Measurements from ENCODE around the gene FAM53B.

FAM53B gene

DNA sequence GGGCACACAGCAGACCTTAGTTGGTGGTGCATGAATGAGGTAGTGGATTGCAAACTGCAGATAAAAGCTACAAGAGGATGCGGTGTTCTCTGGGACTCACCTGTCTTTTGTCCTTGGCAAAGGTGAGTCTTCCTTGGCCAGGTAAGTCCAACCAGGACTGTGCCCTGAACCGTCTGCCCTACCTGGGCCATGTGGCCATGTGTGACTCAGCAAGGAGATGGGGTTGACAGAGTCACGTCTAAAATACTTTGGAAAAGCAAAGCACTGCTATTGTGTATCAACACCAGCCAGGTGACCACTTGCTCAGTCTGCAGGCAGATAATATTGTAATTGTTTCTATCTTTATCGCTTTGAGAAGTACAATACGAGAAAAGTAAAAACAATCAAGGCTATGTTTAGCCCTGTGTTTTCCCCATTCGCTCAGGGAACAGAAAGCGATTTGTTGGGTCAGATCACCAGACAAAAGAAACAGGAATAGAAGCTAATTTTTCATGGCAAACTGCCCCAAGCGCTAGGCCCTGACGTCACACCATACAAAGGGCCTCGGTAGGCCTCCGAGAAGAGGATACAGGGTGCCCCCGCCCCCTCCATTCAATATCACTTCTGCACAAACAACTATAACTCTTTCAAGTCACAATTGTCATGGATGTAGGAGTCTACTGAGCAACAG lies 57.3 kb downstream of the FAM53B start:
- no peak for DNase-seq (ENCODE audit: low read depth)
- H3K4me3 ChIP-seq (ENCODE audit: low read depth, low read length): no peak overlapping the region

DNA sequence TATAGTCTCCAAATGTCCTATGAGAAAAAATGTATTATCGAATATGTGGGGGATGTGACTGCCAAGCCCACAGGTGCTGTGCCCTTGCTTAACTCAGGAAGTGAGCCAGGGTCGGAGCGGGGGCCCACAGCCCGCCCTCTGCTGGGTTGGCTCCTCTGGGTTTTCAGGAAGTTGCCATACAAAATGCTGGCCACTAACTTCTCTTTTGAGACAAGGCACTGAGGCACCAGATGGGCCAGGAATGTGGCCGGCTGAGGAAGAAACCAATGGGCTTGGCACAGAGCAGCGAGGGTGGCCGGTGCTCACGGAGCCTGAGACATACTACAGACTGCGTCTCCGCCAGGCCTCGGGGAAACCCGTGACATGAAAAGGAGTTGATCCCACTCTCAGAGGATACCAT lies 58.9 kb downstream of the FAM53B start:
- no peak overlapping the region for H3K4me3 ChIP-seq (ENCODE audit: low read depth, low read length)
- DNase-seq (ENCODE audit: low read depth): no peak

DNA sequence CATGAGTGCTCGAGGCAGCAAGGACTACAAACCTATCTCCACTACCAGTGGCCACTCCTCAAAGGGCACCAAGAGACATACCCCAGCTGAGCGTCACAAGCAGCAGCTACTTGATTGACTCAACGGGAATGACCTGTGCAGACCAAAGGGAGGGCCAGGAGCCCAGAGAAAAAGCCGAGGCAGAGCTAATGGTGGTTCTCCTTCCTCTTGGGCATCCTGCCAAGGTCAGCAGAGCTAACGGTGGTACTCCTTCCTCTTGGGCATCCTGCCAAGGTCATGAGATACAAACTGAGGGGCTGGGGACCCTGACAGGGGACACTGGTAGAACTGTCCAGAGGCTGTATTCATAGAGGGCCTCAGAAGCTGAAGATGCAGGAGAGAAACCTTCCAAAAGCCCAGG lies 60.4 kb downstream of the FAM53B start:
- H3K4me3 ChIP-seq (ENCODE audit: low read depth, low read length): no peak overlapping the region
- DNase-seq (ENCODE audit: low read depth): no peak

DNA sequence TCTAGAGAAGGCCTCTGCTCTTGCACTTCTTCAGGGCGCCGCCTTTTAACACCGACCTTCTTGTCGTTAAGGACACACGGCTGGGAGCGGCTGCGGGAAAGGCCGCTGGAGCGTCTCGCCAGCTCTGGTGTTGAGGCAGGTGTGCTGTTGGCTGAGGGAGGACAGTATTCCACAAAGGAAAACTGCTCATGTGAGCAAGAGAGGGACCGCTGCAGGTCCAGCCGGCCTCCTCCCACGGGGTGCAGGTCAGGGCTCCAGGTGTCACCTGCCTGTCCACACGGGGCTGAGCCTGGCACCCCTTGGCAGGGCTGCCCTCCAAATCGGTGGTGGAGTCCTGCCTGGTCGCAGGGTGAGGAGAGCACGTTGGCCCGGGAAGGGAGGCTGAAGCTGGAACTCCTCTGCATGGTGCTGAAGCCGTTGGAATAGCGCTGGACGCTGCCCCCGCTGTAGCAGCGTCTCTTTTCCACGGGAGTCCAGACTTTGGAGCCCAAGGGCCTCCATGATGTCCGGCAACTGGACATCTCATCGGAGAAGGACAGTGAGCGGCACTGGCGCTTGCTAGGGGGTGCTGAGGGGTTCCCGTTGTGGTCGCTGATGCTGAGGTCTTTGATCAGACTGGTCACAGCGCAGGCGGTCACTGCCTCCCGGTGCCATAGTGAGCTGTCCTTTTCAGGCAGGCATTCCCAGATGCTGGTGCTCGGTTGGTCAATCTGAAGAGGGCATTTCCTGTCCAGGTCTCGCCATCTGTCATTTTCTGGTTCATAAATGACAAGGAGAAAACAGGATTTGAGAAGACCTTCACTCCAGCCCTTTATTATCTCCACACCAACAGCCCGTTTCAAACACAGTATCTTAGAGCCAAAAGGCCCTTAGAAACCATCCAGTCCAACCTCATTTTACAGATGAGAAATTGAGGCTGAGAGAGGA lies 62.3 kb downstream of the FAM53B start:
- no peak for DNase-seq (ENCODE audit: low read depth)
- no peak overlapping the region for H3K4me3 ChIP-seq (ENCODE audit: low read depth, low read length)

DNA sequence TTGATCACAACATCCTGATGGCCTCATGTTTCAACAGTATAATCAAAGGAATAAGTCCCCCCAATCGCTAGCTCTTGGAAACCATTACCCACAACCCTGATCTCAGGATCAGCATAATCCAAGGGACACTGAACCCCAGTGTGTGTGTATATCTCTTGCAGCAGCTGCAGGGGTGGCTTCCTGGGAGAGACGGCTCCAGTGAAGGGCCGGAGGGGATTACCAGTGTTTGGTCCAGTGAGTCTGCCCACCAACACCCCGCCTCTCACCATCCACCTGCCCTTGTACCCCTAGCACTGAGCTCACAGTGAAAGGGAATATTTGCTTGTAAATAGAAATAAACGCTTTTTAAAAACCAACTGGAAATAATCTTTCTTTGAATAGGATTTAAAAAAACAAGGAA lies 63.1 kb downstream of the FAM53B start:
- DNase-seq (ENCODE audit: low read depth): no peak
- no peak overlapping the region for H3K4me3 ChIP-seq (ENCODE audit: low read depth, low read length)

DNA sequence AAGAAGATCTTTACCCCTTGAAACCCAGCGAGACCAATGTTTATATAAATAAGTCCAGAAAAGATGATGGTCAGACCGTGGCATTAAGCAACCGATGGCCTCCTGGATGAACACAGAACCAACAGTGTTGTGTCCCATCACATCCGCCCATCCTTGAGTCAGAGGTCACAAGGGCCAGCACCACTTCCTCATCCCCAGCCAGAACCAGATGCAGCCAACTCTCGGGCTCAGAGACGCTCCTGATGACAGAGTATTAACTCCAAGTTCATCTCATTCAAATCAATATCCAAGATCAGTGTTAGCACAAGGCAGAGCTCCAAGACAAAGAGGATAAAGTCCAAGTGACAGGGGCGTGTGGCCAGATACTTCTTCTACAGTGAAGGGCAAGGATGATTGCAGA lies 63.5 kb downstream of the FAM53B start:
- no peak overlapping the region for H3K4me3 ChIP-seq (ENCODE audit: low read depth, low read length)
- DNase-seq (ENCODE audit: low read depth): no peak

DNA sequence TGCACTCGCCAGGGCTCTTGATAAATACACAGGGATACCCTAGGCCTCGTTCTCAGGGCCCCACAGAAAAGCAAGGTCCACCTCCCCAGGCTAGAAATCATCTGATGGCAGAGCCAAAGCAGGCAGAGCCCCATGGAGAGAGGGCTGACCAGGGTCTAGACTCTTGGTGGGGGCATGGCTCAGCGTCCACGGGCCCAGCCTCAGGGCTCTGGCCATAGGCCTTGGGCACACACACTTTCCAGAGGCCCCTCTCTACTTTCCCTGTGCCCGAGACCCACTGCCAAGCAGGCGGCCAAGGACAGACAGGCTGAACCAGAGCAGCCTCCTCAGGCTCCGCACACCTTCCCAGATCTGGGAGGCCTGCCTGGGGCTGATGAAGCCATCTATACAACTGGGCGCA lies 64.8 kb downstream of the FAM53B start:
- no peak for DNase-seq (ENCODE audit: low read depth)
- no peak overlapping the region for H3K4me3 ChIP-seq (ENCODE audit: low read depth, low read length)

DNA sequence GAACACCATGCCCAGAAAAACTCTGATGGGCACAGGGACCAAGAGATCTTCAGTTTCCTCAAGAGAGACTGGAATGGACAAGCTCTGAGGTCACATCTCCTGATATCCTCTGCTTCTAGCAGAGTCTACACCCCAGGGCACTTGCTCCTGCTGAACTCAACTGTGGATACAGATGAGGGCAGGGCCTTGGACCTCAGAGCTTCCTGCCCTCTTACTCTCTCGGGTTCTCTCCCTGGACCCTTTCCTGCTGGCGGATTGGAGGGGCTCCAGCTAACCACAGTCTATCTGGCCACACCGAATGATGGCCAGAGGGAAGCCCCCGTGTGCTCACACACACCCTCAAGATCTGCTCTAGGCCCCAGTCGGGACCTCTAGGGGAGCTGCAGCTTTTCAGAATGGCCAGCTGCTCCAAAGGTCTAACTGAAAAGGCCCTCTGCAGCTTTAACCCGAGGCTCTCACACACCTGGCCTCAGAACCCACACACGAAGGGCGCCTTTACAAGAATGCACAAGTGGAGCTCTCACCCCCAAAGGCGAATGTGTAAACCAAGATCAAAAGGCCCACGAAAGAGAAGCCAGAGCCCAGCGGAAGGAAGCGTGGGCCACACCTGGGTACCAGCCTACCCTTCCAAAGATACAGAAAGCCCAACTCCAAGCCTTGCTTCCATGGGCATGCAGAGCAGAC lies 65.5 kb downstream of the FAM53B start:
- DNase-seq (ENCODE audit: low read depth): no peak
- no peak overlapping the region for H3K4me3 ChIP-seq (ENCODE audit: low read depth, low read length)

DNA sequence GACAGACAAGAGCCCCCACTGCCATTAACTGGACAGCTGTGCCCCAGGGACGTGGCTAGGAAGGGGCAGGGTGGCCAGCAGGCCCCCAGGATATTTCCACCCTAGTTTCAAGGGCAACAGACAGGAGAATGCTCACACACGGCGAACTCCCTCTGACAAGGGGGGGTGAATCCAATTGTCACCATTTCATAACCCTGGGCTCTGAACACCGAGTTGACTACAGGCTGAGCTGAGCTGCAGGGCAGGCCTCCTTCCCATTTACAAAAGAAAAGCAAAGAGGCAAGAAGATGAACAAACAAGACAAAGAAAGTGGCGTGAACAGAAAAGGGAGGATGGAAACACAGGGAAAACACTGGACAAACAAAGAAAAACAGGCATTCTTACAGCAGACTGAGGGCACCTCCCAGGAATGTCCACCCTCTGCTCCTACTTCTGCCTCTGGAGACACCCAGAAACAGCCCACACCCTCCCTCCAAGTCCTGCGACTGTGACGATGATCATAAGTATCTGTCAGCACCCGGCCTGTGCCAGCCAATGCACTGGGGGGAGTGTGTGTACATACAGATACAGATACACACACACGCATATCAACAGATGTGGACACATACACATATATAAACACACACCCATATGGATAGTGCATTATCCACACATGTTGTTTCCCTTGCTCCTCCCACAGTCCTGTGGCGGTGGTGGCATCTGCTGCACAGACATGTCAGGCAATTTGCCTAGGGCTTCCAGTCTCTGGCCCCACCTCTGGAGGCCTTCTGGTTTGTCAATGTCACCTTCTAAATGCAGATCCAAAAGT lies 66.2 kb downstream of the FAM53B start:
- DNase-seq (ENCODE audit: low read depth): no peak
- H3K4me3 ChIP-seq (ENCODE audit: low read depth, low read length): no peak overlapping the region

DNA sequence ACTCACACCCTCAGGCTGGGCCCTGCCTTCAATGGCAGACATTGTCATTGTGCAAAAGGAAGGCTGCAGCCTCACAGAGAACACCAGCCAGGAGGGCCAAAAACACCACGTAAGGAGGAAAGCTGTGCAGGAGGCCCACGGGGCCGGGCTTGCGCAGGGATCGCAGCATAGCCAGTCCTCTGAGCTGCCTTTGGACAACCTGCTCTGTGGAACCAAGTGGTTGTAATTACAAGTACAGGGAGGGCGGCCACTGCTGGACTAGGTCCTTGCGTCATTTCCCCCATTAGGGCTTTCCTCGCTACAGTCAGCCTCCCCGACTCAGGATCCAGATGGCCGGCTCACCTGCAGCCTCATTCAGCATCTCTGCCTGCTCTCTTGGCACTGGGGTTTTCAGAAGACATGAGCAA lies 66.9 kb downstream of the FAM53B start:
- DNase-seq (ENCODE audit: low read depth): no peak
- no peak overlapping the region for H3K4me3 ChIP-seq (ENCODE audit: low read depth, low read length)

DNA sequence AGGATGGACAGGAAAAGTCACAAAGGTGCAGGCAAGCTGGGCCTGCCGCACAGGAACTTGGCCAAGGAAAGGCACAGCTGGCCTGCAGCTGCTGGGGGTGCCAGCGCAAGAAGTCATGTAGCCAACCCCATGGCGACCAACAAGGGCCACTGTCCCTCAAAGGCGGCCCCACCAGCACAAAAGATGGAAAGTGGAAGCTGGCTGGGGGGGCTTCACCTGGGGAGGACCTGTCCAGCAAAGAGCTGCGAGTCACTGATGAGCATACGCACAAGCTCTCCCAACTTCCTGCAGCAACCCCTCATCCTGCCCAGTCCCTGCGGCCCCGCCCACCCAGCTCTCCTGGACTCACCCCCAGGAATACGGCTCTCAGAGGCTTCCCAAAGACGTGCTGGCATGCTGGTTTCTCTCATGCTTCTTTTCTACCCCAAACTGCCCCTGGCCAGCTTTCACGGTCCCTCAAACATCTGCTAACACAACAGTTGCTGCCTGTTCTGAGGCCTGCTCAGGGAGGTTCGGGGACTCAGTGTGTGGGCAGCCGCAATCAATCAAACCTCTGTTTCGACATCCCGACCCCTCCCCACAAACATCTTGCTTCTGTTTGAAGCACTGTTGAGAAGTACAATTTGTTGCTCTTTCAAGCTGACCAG lies 67.6 kb downstream of the FAM53B start:
- H3K4me3 ChIP-seq (ENCODE audit: low read depth, low read length): no peak overlapping the region
- DNase-seq (ENCODE audit: low read depth): no peak

DNA sequence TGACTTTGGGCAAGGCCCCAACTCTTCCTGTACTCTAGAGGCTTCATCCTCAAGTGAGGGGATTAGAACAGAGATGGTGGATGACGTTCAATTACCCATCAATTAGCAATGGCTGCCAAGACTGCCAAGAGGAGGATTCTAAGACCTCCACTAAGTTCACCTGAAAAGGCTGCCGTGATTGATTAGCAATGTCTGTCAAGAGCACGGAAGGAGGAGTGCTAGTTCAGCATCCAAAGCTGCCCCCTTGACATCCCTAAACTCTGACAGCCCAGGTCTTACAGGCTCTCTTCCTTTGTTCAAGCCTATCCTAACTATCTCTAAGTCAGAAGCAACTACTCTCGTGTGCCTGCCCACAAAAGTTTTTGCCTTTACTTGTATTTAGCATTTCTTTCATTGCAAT lies 68.4 kb downstream of the FAM53B start:
- no peak for DNase-seq (ENCODE audit: low read depth)
- H3K4me3 ChIP-seq (ENCODE audit: low read depth, low read length): no peak overlapping the region

DNA sequence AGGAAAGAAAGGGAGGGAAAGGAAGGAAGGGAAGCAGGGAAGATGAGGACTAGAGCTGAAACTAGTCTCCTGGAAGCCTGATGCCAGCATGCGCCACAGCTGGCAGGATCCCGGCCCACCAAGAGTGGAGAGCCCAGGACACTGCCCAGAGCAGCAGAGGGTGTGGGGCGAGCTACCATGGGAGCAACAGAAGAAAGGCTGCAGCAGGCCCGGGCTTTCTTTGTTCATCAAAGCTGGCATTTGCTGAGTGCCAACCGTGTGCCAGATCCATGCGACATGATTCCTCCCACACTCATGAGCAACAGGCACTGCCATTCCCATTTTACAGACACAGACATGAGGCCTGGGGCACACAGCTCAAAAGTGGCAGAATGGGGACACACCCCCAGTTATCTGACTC lies 68.9 kb downstream of the FAM53B start:
- DNase-seq (ENCODE audit: low read depth): no peak
- no peak overlapping the region for H3K4me3 ChIP-seq (ENCODE audit: low read depth, low read length)

DNA sequence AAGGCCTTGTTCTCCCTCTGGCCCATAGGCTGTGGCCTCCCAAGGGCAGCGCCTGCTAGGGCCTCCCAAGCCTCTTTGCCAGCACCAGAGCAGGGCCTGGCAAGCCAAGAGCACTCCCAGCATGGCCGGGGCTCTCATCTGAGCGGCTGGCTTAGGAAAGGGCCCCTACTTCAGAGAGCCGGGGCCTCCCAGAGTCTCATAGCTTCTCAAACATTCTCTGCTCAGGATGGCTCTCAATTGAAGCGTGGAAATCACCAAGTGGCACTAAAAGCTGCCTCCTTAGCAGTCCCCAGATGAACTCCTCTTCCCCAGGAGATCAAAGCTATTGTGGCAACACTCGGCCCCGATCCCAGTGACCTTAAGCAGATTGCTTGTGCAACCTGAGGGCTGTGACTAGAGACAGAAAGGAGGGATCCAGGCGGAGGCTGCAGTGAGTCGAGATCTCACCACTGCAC lies 69.4 kb downstream of the FAM53B start:
- H3K4me3 ChIP-seq (ENCODE audit: low read depth, low read length): no peak overlapping the region
- no peak for DNase-seq (ENCODE audit: low read depth)

DNA sequence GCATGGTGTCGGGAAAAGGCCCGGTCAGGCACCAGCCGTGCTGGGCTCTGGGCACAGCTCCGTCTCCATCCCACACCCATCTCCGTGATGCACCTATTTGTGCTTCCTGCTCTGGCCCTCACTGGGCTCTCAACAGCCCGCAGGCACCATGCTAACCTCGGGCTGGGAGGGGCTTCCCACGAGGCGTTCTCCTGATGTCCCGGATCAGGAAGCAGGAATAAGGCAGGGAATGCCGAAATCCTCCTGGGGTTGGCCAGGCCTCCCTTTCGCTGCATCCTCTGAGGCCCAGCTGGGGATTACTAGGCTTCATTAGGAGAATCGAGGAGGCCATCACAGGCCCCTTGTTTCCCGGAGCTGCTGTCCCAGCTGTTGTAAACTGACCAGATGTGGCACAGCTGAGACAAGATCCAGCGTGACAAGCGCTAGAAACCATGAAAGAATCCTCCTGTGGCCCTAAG lies 72.0 kb downstream of the FAM53B start:
- DNase-seq (ENCODE audit: low read depth): no peak
- H3K4me3 ChIP-seq (ENCODE audit: low read depth, low read length): no peak overlapping the region

DNA sequence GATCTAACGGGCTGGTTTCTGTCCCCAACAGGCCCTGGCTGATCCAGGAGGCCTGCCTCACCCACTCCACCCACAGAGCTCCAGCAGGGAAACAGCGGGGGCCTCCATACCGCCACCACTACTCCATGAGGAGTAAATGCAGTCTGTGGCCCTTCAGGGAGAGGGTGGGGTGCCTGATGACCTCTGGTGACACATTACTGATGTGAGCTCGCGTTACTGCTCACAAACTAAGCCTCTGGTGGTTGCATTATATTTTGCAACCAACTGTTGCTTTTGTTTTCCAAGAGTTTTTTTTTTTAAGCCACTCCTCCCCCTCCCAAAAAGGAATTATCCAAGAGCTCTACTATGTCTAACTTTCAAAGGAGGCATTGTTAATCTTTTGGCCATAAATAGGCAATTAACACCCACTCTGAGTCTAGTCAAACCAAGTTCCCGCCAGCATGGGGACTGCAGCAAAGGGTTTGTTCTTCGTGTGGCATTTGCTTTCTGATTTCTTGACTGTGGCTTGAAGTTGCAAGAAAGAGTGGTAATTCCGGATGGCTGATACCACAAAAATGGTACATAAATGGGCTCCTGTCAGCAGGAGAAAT lies 72.6 kb downstream of the FAM53B start:
- no peak overlapping the region for H3K4me3 ChIP-seq (ENCODE audit: low read depth, low read length)
- no peak for DNase-seq (ENCODE audit: low read depth)

DNA sequence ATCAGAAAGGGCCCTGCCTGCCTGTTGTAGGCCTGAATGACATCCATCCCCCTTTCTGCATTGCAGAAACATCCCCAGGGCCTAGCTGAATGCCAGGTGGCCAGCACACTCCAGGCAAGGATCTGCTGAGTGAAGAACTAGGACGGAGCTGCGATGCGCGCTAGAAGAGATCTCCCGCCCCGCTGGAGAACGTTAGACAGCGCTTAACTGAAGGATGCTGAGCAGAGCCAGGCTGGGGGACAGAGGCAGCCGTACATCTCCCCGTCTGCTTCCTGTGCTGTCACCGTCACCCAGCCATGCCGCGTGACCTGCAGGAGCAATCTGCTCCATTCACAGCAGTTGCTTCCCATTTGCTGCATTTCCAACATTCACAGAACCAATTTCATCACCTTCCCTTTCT lies 73.3 kb downstream of the FAM53B start:
- no peak overlapping the region for H3K4me3 ChIP-seq (ENCODE audit: low read depth, low read length)
- no peak for DNase-seq (ENCODE audit: low read depth)

DNA sequence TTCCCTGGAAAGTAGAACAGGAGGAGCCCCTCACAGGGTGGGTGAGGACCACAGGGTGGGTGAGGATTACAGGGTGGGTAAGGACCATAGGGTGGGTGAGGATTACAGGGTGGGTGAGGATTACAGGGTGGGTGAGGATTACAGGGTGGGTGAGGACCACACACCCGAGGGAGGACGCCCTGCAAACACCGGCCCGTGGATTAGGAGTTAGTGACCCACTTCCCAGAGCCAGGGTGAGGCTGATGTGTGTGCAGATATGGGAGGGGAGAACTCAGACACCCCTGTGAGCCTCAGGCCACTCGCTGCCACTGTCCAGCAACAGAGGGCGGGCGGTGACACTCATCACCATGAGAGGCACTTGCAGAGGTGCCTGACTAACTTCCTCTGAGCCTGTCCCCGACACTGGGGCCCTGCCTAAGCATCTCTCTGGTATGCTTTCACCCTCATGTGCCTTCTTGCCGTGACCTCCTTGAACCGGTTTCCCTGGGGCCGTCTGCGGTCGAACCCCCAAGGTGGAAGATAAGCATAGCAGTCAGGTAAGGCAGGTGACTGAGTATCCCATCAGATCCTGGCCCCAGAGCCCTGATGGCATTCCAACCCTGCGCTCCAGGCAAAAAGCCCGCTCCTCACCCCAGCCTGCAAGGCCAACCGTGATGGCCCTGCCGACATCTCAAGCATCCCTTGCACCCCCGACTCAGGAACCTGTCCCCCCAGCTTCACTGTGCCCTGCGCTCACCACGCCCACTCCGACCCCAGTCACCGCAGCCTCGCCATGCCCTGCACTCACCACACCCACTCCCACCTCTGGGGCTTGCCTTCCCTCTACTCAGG lies 74.1 kb downstream of the FAM53B start:
- H3K4me3 ChIP-seq (ENCODE audit: low read depth, low read length): no peak overlapping the region

More for the DNA sequence above, 74.1 kb downstream of the FAM53B start:
- DNase-seq (ENCODE audit: low read depth): no peak

Data from skeletal muscle cell (primary cell).